AG08396 (cell line): ENCODE data around the gene LRP1B.
"Not testable (repeated sequence)": the region's sequence is repeated elsewhere in the genome, so short reads cannot be mapped to it uniquely, and the experiment has no call there.

Experiments used
- DNase-seq: peaks from one replicate; pipeline ENCODE4 v3.0.0; 2012; ENCODE audit warnings: low spot score, mixed read lengths

LRP1B gene

DNA sequence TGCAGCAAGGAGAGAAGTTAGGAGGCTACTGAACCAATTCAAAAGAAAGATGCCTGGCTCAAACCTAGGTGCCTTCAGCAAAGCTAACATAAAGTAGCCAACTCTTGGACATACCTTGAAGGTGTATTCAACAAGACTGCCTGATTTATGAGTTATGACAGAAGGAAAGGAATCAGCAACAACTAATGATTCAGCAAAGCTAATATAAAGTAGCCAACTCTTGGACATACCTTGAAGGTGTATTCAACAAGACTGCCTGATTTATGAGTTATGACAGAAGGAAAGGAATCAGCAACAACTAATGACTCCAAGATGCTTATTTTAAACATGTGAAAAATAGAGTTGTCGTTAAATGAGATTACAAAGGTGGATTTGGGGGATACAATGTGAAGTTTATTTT lies 1786.5 kb downstream of the LRP1B start:
- not testable (repeated sequence) for DNase-seq

DNA sequence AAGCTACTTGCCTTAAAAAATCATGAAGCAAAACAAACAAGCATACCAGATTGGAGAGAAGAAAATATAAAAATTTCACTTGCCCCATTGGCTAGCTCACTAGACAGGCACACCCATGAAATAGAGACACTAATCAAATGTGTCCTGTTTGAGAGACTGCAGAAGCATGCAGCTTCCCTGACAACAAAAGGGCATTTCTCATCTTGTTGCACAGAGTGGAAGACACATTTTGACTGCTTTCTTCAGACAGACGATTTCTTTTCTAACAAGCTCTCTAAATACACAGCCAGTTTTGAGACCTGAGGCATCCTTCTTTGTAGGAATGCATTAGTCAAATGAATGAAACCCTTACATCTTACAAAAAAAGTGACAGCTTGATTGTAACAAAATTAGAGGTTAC lies 1792.0 kb downstream of the LRP1B start:
- no peak for DNase-seq

DNA sequence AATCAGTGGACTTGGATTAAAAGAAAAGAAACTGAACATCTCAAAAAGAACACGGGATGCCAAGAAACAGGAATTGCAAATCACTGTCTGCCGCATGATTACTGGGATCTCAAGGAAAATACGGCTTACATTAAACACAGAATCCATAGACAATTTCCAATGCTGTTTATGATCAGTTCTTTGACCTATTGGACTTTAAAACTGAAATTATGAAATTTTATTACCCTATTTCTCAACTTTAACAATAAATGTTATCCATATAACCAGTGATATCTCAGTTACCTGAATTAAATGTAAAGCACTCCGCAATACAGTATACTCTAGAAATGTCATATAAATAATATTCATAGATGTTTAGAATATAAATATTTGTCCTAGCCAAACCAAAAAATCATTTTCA lies 1793.8 kb downstream of the LRP1B start:
- no peak for DNase-seq

DNA sequence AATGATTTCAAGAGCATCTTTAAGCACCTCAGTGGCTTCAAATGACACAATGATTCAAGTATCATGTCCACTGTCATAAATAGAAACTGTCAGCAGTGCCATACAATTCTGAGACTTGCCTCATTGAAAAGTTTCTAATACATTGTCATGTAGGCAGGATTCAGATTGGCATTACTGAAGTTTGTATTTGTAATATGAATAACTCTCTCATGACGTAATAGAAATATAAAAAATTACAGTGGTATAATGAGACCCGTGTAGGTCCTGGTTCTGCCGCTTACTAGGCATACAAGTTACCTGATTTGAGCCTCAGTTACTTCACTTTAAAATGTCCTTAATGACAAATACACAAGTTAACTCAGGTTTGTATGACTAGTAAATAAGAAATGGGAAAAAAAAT lies 1814.5 kb downstream of the LRP1B start:
- DNase-seq = no peak

DNA sequence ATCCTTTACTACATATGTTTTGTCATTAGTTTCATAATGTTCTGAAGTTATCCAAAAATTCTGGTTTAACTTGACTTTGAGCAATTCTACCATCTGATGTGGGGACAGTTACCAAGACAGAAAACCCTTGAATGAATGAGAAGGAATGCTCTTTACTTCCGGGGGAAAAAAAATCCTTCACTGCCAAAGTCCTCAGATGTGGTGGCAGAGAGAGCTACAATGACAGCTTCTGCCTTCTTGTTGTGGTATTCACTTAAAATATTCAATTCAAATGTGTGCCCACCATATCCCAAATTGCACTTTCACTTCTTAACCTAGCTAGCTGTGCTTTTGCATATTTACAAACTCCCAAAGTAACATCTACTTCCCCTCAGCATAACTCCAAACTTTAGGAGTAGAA lies 1818.9 kb downstream of the LRP1B start:
- DNase-seq = no peak

DNA sequence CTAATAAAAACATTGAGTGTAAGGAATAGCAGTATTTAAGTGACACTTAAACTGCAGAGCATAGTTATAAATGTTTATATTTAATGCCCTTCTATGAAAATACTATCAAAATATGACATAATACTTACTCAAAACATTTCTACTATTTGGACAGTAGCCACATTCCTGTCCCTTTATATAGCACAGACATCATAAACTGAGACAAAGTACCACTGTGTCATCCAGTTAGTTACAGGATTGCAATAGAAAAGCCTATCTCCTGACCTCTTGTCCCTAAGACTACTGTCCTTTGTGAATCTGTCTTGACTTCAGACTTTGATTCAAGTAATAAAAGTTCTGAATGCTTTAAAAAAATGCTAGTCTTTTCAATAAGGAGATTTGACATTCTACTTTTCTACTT lies 1822.1 kb downstream of the LRP1B start:
- DNase-seq = no peak

DNA sequence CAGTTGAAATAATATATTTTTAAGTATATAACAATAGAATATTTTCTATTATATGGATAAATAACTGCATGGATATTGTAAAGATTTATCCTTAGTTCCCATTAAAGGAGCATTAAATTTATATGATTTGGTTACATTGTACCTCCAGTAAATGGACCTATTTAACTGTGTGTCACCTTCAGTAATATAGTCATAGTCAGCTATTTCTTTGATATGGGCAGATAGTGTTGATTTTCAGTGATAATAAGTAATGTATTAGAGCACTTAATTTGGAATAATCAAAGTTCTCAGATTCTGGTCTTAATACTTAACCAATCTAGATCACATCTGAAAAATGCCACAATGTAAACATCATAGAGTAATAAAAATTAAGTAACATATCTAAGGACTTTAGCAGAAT lies 1823.3 kb downstream of the LRP1B start:
- no peak for DNase-seq

DNA sequence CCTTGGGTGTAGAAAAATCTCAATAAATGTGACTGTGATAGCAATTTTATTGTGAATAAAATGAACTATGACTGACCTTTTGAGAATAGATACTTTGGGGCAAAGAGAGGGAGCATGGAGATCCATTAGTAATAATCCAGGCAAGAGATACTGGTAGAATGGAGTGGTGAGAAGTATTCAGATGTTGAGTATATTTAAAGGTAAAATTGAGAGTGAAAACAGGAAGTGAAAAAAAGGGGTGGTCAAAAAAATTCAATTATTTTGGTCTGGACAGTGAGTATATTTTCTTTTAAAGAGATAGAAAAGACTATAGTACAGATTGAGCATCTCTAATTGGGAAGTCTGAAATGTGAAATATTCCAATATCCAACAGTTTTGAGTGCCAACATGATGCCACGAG lies 1835.0 kb downstream of the LRP1B start:
- no peak for DNase-seq

DNA sequence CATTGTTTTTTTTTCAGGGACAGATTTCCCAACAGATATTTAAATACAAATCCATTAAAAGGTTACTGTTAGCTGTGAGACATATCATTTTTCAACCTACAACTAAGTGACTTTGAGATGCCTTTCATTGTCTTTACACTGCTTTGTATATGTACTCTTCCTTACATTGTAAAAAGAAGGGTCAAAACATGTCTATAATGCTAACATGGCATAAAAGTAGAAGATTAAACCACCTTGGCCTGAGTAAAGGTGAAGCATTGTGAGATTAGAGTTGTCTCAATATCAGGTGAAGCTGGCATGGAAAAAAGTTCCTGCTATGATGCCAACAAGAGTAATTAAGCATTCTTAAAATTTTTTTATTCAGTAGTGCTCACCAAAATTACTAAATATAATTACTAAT lies 1842.1 kb downstream of the LRP1B start:
- no peak for DNase-seq

DNA sequence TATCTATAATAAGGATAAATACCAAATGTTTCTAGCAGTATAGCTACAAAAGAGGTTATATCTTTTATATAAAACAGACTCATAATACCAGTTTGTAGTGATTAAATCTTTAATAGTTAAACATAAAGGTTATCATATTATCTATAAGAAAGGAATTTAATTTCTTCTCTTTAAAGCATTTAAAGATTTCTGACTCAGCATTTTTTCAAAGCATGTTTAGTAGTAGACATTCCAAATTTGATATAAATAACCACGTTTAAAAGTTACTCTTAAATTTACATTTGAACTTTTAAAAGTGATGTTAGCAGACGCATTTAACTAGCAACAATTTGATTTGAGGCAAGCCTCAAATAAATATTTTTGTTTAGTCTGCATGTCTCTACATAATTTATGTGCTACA lies 1842.6 kb downstream of the LRP1B start:
- DNase-seq = no peak

DNA sequence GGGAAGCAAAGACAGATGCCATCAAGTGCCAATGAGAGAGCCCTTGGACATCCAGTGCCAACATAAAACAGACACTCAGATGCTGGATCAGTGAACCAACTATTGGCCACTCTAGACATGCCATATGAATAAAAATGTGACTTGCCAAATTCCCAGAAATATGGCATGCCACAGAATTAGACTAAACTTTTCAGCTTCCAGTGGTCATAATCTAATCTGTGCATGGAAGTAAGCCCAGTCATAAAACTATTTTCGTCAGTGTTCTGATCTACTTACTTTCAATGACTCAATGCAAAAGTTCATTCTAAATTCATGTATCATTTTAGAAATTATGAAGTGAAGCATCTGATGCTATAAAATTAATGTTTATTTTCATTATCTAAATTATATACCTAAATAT lies 1844.4 kb downstream of the LRP1B start:
- DNase-seq = no peak

DNA sequence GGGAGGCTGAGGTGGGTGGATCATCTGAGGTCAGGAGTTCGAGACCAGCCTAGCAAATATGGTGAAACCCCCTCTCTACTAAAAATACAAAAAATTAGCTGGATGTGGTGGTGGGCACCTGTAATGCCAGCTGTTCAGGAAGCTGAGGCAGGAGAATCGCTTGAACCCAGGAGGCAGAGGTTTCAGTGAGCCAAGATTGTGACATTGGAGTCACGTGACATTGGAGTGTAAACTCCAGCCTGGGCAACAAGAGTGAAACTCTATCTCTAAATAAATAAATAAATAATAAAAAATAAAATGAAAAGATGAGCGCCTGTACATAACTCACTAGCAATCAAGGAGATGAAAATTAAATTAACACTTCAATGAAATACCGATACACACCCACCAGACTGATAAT lies 1853.5 kb downstream of the LRP1B start:
- not testable (repeated sequence) for DNase-seq

DNA sequence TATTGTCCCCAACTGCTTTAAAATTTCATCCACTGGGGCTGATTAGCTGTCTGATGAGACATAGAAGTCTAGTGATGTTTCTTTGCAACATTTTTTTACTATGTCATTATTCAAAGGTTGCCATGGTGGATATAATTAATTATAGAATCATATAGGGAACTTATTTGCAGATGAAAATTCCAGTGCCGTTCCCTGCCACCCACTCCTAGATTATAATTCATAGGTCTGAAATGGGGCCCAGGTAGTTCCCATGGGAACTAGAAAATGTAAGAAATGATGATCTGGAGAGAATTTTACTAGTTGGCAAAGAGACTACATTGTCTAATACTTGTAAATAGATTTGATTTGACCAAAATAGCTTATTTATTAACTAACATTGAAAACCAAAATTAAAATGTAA lies 1854.2 kb downstream of the LRP1B start:
- no peak for DNase-seq

DNA sequence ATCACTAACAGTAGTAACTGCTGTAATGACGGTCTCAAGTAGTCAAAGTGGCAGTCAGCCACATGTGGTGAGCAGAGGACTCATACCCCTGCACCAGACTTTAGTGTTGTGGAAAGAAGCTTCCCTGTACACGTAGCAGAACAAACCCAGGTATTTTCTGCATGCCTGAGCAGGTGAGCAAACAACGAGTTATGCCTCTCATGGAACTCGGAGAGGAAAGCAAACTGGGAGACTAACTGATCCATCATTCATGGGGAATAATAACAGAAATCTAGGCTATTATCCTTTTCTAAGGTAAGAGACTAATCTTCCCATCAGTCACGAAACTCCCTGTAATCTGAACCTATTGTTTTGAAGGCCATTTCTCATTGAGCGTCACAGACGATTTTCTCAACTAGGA lies 1855.4 kb downstream of the LRP1B start:
- DNase-seq = no peak

DNA sequence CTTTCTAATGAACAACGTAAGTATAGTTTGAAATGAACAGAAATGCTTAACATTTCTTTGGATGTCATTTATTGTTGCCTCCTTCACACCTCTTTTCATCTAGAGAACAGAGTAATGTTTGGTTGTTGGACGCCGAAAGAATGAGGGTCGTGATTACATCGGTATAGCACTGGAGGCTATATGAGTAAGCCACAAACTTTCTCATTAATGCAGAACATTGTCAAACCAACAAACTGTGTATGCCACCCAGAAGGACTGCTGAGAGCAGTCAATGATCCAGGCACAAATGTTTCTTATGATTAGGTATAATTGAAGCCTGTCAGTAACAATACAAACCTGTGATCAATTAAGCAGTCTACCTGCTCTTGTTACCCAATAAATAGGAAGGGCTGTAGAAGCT lies 1855.9 kb downstream of the LRP1B start:
- no peak for DNase-seq

DNA sequence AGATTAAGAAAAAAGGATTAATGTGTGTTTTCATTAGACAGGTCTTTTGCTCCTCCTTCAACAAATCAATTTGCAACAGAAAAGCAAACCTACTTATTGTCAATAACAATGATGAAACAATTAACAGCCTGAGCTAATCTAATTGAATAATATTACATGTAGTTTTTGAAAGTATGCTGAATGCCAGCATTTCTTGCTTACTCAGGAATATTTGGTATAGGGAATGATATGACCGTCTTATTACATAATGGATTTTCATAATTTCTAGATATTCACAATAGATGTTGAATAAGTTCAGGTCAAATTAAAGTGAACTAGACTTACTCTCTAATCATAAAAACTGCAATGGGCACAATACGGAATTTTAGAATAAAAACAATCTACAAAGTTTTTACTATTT lies 1856.9 kb downstream of the LRP1B start:
- DNase-seq = no peak

DNA sequence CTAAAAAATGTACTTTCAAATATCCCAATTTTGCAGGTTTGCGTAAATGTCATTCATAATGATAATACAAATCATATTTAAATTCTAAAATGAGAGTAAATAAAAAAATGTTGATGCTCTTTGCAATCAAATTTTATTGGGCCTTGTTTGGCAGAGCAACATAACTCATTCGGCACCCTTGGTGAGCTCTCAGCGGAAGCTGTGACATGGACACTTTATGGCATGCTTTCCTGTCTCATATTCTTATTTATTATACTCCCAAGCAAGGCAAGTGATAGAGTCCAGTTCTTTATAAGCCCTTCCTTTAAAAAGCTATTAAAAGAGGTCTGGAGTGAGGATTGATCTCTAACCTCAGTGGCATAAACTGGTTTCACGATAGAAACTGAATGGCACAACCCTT lies 1857.4 kb downstream of the LRP1B start:
- no peak for DNase-seq

DNA sequence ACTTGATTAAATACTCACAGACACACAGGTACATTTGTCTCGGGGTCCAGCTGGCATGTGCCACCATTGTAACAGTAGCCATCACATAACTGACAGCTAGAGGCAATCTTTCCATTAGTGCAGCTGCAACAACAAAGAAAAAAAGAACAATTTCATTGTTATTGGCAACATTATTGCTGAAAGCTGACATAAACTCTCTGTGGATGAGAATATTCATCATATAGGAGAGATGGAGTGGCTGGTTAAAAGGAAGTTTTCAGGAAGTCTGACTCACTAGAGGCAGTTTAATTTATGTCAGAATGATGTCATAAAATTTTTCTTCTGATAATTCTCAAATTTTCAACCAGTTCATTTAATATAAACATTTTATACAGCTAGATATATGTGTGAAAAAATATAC lies 1860.6 kb downstream of the LRP1B start:
- DNase-seq = no peak

DNA sequence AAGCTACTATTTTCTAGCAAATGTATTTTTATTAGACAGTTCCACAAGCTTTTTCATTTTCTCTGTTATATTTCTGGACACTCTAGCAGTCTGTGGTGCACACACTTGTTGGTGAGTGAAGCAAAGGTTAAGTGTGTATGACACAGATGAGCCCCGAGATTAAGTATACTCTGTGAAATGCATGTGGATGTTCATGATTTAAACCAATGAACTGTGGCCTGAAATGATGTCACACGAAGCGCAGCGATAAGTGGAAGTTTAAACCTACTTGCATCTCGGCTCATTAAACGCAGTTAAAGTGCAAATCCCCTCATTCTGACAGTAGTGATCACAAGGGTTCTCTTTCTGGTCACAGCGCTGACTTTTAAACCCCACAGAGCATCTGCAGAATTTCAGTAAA lies 1861.8 kb downstream of the LRP1B start:
- DNase-seq = no peak

DNA sequence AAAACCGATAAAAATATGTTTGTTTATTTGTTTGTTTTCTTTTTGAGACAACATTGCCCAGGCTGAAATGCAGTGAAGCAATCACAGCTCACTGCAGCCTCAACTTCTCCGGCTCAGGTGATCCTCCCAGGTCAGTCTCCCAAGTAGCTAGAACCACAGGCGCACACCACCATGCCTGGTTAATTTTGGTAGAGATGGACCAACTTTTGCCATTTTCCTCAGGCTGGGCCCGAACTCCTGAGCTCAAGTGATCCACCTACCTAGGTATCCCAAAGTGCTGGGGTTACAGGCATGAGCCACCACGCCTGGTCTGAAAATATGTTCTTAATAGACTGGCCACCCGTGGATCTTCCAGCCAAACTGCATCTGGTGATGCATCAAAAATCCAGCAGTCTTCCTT lies 1867.9 kb downstream of the LRP1B start:
- DNase-seq = no peak

DNA sequence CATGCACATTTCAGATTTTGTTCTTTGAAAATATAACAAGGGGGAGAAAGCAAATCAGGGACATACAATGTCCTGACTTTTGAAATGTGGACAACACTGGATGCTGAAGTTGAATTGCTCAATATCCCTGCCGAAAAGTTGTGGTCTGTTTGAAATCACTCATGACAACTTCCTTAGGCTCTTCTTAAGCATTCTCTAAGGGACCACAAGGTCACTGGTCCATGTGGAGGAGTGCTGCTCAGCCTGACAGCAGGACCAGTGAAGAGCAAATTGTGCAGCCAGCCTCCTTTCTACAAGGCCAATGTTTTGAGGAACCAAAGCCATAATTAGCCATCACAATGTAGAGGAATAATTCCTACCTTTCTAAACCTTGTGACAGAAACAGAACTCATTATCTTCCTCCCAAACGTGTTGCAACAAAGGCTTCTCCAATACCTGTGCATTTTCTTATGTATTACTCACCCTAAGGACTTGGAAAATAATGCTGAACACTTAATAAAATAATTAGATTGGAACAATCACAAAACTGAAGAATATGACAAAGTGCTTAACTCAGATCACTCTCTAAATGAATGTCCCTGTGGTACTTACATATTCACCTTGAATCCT lies 1873.0 kb downstream of the LRP1B start:
- no peak for DNase-seq

DNA sequence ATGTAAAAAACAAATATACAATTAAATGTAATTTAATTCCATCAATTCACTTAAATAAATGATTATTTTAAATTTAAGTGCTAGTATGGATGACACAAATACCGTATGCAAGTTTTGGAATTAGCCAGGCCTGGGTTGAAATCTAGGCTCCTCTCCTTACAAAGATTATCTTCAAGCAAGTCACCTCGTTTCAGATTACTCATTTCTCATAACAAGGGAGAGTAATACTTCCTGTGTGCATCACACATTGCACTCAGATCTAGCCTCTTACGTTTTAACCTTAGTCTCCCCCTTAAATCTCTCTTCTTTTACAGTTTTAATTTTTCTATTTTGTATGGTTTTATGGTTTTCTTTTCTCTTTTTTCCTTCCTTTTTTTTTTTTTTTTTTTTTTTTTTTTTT lies 1874.7 kb downstream of the LRP1B start:
- no peak for DNase-seq

DNA sequence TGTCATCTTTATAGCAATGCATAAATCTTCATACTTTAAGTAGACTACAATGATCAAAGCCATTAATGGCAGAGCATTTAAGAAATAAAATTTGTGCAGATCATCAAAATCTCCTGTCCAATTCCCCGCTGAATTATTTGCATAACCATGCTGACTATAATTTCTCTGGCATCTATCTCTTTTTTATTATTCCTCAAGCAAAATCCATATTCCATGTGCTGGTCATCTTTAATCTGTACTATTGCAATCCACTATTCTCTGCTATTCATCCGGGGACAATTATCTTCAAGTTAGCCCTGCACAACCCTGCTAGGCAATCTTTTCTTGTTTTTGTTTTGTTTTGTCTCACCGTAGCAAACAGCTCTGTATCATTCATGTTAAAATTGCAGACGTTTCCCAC lies 1881.0 kb downstream of the LRP1B start:
- DNase-seq = no peak

DNA sequence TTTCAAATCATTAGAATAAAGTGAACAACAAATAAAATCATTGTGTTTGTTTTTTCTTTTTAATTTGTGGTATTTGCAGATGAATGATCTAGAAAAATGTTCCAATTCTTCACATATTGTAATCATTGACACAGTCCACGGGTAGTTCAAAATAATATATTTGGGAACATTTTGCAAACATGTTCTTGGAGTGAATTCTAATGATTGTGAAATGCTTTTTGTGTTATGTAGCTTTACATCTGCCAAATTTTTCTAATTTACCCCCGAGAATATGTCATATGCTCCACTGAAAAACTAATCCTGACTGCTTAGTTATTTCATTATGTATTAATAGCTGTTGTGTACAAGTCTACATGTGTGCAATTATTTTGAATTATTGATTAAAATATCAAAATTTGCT lies 1882.2 kb downstream of the LRP1B start:
- DNase-seq = no peak
